Keratinocyte (primary cell): Measurements from ENCODE around the gene FHIT. TPM values are rescaled to one million over a fixed set of nuclear protein-coding genes. Genes with fewer than 3 reads are reported as not detected.

Source experiments
- DNase-seq: peaks from one replicate; pipeline ENCODE4 v3.0.0-alpha.2; 2011; ENCODE audit warnings: low read depth, missing footprints, low spot score
- FAIRE-seq: peaks from 2 replicates; lab custom pipeline; 2011; peaks lifted over from hg19 to GRCh38; lab: Jason Lieb, UNC
- H2AFZ ChIP-seq: 2 replicates; pipeline ENCODE4 v1.6.0; 2012; ENCODE audit warnings: low read length, control low read depth, inconsistent platforms; ENCODE audit not compliant: control insufficient read depth
- H3K27ac ChIP-seq: 2 replicates; pipeline ENCODE4 v1.5.1; 2011; ENCODE audit warnings: low read length; ENCODE audit not compliant: control insufficient read depth, insufficient read depth
- H3K27me3 ChIP-seq: 3 replicates; pipeline ENCODE4 v1.6.0; 2011; ENCODE audit warnings: low read length; ENCODE audit not compliant: control insufficient read depth, insufficient read depth; ENCODE audit errors: extremely low read depth
- H3K36me3 ChIP-seq, 2 experiments: 2 replicates in 1 of 2; 3 replicates in 1 of 2; pipeline ENCODE4 v1.5.1; 2011; ENCODE audit warnings: low read length in 2 of 2, mild to moderate bottlenecking in 1 of 2; ENCODE audit not compliant: control insufficient read depth in 2 of 2, insufficient read depth in 2 of 2; ENCODE audit errors: extremely low read depth in 1 of 2
- H3K4me1 ChIP-seq: 3 replicates; pipeline ENCODE4 v1.5.1; 2011; ENCODE audit warnings: low read length; ENCODE audit not compliant: control insufficient read depth, insufficient read depth; ENCODE audit errors: extremely low read depth
- H3K4me2 ChIP-seq: 3 replicates; pipeline ENCODE4 v1.6.0; 2011; ENCODE audit warnings: low read depth, low read length; ENCODE audit not compliant: control insufficient read depth, insufficient read depth; ENCODE audit errors: extremely low read depth
- H3K4me3 ChIP-seq, 3 experiments: fragments of 200-600 bp in 1 of 3; sonication (generic) in 1 of 3; 2 replicates in 2 of 3; 3 replicates in 1 of 3; pipeline ENCODE4 v1.5.1; 2011 to 2016; ENCODE audit warnings: low read length in 3 of 3, mild to moderate bottlenecking in 3 of 3, control low read depth in 2 of 3, inconsistent platforms in 1 of 3, low read depth in 1 of 3, mixed read lengths in 1 of 3, mixed run types in 1 of 3, moderate library complexity in 1 of 3; ENCODE audit not compliant: control insufficient read depth in 2 of 3, insufficient read depth in 2 of 3; ENCODE audit errors: extremely low read depth in 1 of 3
- H3K79me2 ChIP-seq: 2 replicates; pipeline ENCODE4 v1.6.0; 2012; ENCODE audit warnings: low read length; ENCODE audit not compliant: control insufficient read depth, insufficient read depth
- H3K9ac ChIP-seq: 3 replicates; pipeline ENCODE4 v1.6.0; 2011; ENCODE audit warnings: low read length; ENCODE audit not compliant: control insufficient read depth, insufficient read depth; ENCODE audit errors: extremely low read depth
- H3K9me1 ChIP-seq: 3 replicates; pipeline ENCODE4 v1.6.0; 2011; ENCODE audit warnings: low read length; ENCODE audit not compliant: control insufficient read depth, insufficient read depth; ENCODE audit errors: extremely low read depth
- H3K9me3 ChIP-seq: 2 replicates; pipeline ENCODE4 v1.5.1; 2012; ENCODE audit warnings: low read depth, low read length; ENCODE audit not compliant: control insufficient read depth
- H4K20me1 ChIP-seq: 3 replicates; pipeline ENCODE4 v1.6.0; 2011; ENCODE audit warnings: low read length; ENCODE audit not compliant: control insufficient read depth, insufficient read depth; ENCODE audit errors: extremely low read depth
- CTCF ChIP-seq, 3 experiments: IDR thresholded peaks in 1 of 3; conservative IDR thresholded peaks in 1 of 3; optimal IDR thresholded peaks in 1 of 3; 2 replicates in 2 of 3; 3 replicates in 1 of 3; pipeline versions ENCODE3 to v1.5.1; 2011; ENCODE audit warnings: low read length in 3 of 3, mild to moderate bottlenecking in 3 of 3, moderate library complexity in 2 of 3, control low read depth in 1 of 3, inconsistent platforms in 1 of 3; ENCODE audit not compliant: insufficient read depth in 2 of 3; ENCODE audit errors: extremely low read depth in 1 of 3
- EZH2 ChIP-seq: IDR thresholded peaks from one replicate; pipeline ENCODE4 v1.6.1; 2012; ENCODE audit warnings: inconsistent platforms, mild to moderate bottlenecking, low read length, moderate library complexity
- dilution Hi-C: fragments of 300-500 bp; cut with MboI; formaldehyde crosslinking; loops from one replicate; pipeline ENCODE4 v1.7.0; 2020; ENCODE audit warnings: low sequenced_read_pairs; ENCODE audit not compliant: extremely low pct_ligation_motif_present
- polyA plus RNA-seq, 5 experiments: library from polyadenylated mRNA; depleted of rRNA in 3 of 5; stranded (reverse) in 3 of 5; stranded (forward) in 1 of 5; unstranded in 1 of 5; fragments of >200 nt; gene quantifications; 1 replicate in 1 of 5; 2 replicates in 3 of 5; 3 replicates in 1 of 5; pipeline versions ENCODE4 v1.2.1 to v1.2.3, GENCODE V29; 2011 to 2012; ENCODE audit warnings: missing spikeins in 2 of 5, low read depth in 1 of 5, low replicate concordance in 1 of 5

Gene FHIT
- polyA plus RNA-seq, 1 donor (not counting 4 experiments of a cell fraction or from before 2014, with no cell fraction given), result 2.2 TPM

DNA sequence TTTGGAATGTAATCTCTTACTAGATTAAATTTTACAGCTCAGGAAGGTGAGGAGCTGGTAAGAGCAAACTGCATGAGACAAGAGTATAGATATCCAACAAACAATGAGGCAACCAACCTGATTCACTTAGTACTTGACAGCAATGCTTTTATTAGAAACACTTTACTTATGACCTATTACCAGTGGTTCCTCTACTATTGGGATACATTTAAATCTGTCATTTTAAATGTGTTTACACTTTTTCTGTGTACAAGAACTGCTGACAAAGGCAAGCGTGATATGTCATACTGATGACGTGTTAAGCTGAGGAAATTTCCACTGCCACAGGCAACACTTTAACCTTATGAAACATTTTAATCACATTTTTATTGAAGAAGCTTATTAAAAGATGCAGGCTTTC, 1043.3 kb downstream of the FHIT start:
- FAIRE-seq, result no peak
- Histone ChIP-seq H4K20me1 (no peaks in the 10 kb centered on the region), H3K27ac (no peak overlapping the region), H2AFZ (no peak overlapping the region), H3K4me3 (no peak overlapping the region), H3K36me3 (no peaks in the 10 kb centered on the region), H3K4me2 (no peak overlapping the region), H3K9me1 (no peaks in the 10 kb centered on the region), H3K79me2 (no peaks in the 10 kb centered on the region), H3K9ac (no peak overlapping the region), H3K9me3 (no peaks in the 10 kb centered on the region), H3K27me3 (no peaks in the 10 kb centered on the region), H3K4me1 (no peaks in the 10 kb centered on the region)
- no peak for TF ChIP-seq CTCF (optimal IDR thresholded peaks at IDR 0.05 in 1 of 3, IDR thresholded peaks at IDR 0.05 in 1 of 3, conservative IDR thresholded peaks at IDR 0.05 in 1 of 3; ENCODE audit: extremely low read depth in 1 of 3, insufficient read depth in 2 of 3, low read length in 3 of 3)
- TF ChIP-seq EZH2, result no peak
- dilution Hi-C loops, result no loop called here
- DNase-seq, result no peak

DNA sequence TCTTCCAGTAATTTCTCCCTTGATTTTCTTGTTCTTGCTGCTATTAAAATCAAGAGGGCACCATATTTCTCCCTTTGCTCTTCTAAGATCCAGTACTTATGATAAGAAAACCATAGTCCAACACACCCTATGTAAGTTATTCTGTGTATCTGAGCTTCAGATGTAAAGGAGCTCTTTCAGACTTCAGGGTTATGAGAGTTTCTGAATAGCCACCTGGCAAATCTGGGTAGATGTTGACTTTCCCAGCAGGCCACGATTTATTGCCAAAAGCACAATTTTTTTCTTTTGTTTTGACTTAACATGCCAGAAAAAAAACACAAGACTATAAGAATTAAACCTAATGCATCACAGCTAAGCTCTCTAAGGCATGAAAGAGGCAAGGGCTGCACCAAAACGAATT, 1045.0 kb downstream of the FHIT start:
- Histone ChIP-seq H3K4me1 (no peaks in the 10 kb centered on the region), H3K9me1 (no peaks in the 10 kb centered on the region), H3K27ac (no peak overlapping the region), H2AFZ (no peak overlapping the region), H4K20me1 (no peaks in the 10 kb centered on the region), H3K9ac (no peak overlapping the region), H3K27me3 (no peaks in the 10 kb centered on the region), H3K79me2 (no peaks in the 10 kb centered on the region), H3K9me3 (no peaks in the 10 kb centered on the region), H3K4me3 (no peak overlapping the region), H3K36me3 (no peaks in the 10 kb centered on the region), H3K4me2 (no peak overlapping the region)
- DNase-seq (no peak), FAIRE-seq (no peak)
- TF ChIP-seq CTCF (optimal IDR thresholded peaks at IDR 0.05 in 1 of 3, IDR thresholded peaks at IDR 0.05 in 1 of 3, conservative IDR thresholded peaks at IDR 0.05 in 1 of 3; ENCODE audit: extremely low read depth in 1 of 3, insufficient read depth in 2 of 3, low read length in 3 of 3) (no peak), EZH2 (no peak)
- dilution Hi-C loops, result no loop called here
